CD8-positive, alpha-beta memory T cell (primary cell): ENCODE data around the gene TRAF1. TPM values are rescaled to one million over a fixed set of nuclear protein-coding genes. Genes with fewer than 3 reads are reported as not detected.

Source experiments
- CTCF ChIA-PET: fragments of 350-600 bp; sonication (Branson Sonifier 250); formaldehyde crosslinking; loops from one replicate; lab custom pipeline; 2021; ENCODE audit warnings: antibody characterized with exemption; lab: Charles Lee
- POLR2A ChIA-PET: fragments of 350-600 bp; sonication (Branson Sonifier 250); formaldehyde crosslinking; loops from one replicate; lab custom pipeline; 2021; ENCODE audit warnings: antibody characterized with exemption; lab: Charles Lee
- DNase-seq, 5 donors: peaks; one replicate each; pipeline versions ENCODE4 v3.0.0 to v3.0.0-alpha.2; 2020 to 2022; ENCODE audit warnings: mixed read lengths in 1 of 5
- H3K27ac ChIP-seq: one replicate; pipeline ENCODE4 v1.7.0; 2013; ENCODE audit warnings: low read depth, mild to moderate bottlenecking, low read length, moderate library complexity
- H3K27me3 ChIP-seq: 2 replicates; pipeline ENCODE4 v1.7.0; 2013; ENCODE audit warnings: low read length, mild to moderate bottlenecking; ENCODE audit not compliant: insufficient read depth, poor library complexity, severe bottlenecking
- H3K36me3 ChIP-seq: 2 replicates; pipeline ENCODE4 v1.7.0; 2013; ENCODE audit warnings: mild to moderate bottlenecking, low read length, moderate library complexity; ENCODE audit not compliant: insufficient read depth
- H3K4me1 ChIP-seq: 2 replicates; pipeline ENCODE4 v1.7.0; 2013; ENCODE audit warnings: mild to moderate bottlenecking, low read length, moderate library complexity; ENCODE audit not compliant: insufficient read depth
- H3K4me3 ChIP-seq: 2 replicates; pipeline ENCODE4 v1.7.0; 2013; ENCODE audit warnings: mild to moderate bottlenecking, low read length
- H3K9me3 ChIP-seq: 2 replicates; pipeline ENCODE4 v1.7.0; 2013; ENCODE audit warnings: mild to moderate bottlenecking, low read length
- H3K27ac Mint-ChIP-seq, 8 donors: one replicate each; pipeline ENCODE4 v1.8.0; 2020 to 2021; ENCODE audit warnings: mixed read lengths in 8 of 8, mild to moderate bottlenecking in 6 of 8, inconsistent platforms in 3 of 8, moderate library complexity in 3 of 8
- H3K27me3 Mint-ChIP-seq, 2 donors: one replicate each; pipeline ENCODE4 v1.8.0; 2020 to 2021; ENCODE audit warnings: mixed read lengths in 2 of 2, mild to moderate bottlenecking in 1 of 2, moderate library complexity in 1 of 2
- H3K36me3 Mint-ChIP-seq, 3 donors: one replicate each; pipeline ENCODE4 v1.8.0; 2020 to 2021; ENCODE audit warnings: mixed read lengths in 3 of 3, inconsistent platforms in 1 of 3, mild to moderate bottlenecking in 1 of 3
- H3K4me1 Mint-ChIP-seq, 3 donors: one replicate each; pipeline ENCODE4 v1.8.0; 2020 to 2021; ENCODE audit warnings: mixed read lengths in 3 of 3, inconsistent platforms in 1 of 3, mild to moderate bottlenecking in 1 of 3
- H3K4me3 Mint-ChIP-seq, 7 donors: one replicate each; pipeline ENCODE4 v1.8.0; 2020 to 2021; ENCODE audit warnings: mixed read lengths in 7 of 7, mild to moderate bottlenecking in 6 of 7, moderate library complexity in 4 of 7, inconsistent platforms in 2 of 7
- H3K9me3 Mint-ChIP-seq, 5 donors: one replicate each; pipeline ENCODE4 v1.8.0; 2020 to 2022; ENCODE audit warnings: mixed read lengths in 5 of 5, mild to moderate bottlenecking in 3 of 5, moderate library complexity in 2 of 5, inconsistent platforms in 1 of 5
- polyA plus RNA-seq: library from polyadenylated mRNA; unstranded; fragments of 300-500 nt; fragmentation: Illumina TruSeq; gene quantifications from one replicate; pipeline ENCODE4 v1.2.3, GENCODE V29; 2021
- total RNA-seq, 2 experiments: library from RNA; stranded (reverse); gene quantifications; one replicate each; pipeline ENCODE4 v1.2.3, GENCODE V29; 2021

Gene TRAF1
- total and polyA plus RNA-seq, 3 experiments from 2014 or later: 12.1 to 322 (median 316) TPM

- H3K9me3 Mint-ChIP-seq: no peaks in the 10 kb centered on the region
- no peaks in the 10 kb centered on the region for H3K27me3 ChIP-seq
- no peak overlapping the region for H3K4me3 ChIP-seq
- peaks cover 41 to 92% (median 42%) of the 10 kb centered on the region in 3 donors for H3K36me3 Mint-ChIP-seq
- no peak overlapping the region for H3K27ac ChIP-seq
- CTCF ChIA-PET: interaction anchor here (0.7 to 6.6 kb wide), 8 partner anchors 9 to 68 kb away, joined by 3 to 46 read pairs (median 4); partner anchors contain the start of gene TRAF1
- H3K4me3 Mint-ChIP-seq: peak overlapping the region in 1 of 7 donors; percentile 7
- DNase-seq: no peak
- no peaks in the 10 kb centered on the region for H3K9me3 ChIP-seq
- POLR2A ChIA-PET: interaction anchor here (1.1 to 2.4 kb wide), 4 partner anchors 9 to 23 kb away, joined by 3 to 9 read pairs (median 5); no protein-coding TSS in a partner anchor
- no peaks in the 10 kb centered on the region for H3K27me3 Mint-ChIP-seq
- H3K4me1 Mint-ChIP-seq: peaks cover 66 to 93% (median 82%) of the 10 kb centered on the region in 3 donors
- peaks cover 75% of the 10 kb centered on the region for H3K36me3 ChIP-seq
- H3K27ac Mint-ChIP-seq: peak overlapping the region in 7 of 8 donors; percentile 43 to 88 (median 66)
- H3K4me1 ChIP-seq: peaks cover 77% of the 10 kb centered on the region
These were observed 13.5 kb downstream of the TRAF1 start for GRCh38 chr9:120912958-120913646.

GRCh38 chr9:120911295-120911837 lies 15.2 kb downstream of the TRAF1 start:
- H3K9me3 ChIP-seq: no peaks in the 10 kb centered on the region
- no peaks in the 10 kb centered on the region for H3K27me3 ChIP-seq
- CTCF ChIA-PET: interaction anchor here (1.6 to 6.6 kb wide), 3 partner anchors 14 to 42 kb away, joined by 3 to 46 read pairs (median 9); partner anchors contain the start of gene TRAF1
- no peak overlapping the region for H3K4me3 ChIP-seq
- Mint-ChIP-seq H3K27ac (peak overlapping the region; percentile 73 to 88 (median 78)), H3K27me3 (no peaks in the 10 kb centered on the region), H3K4me3 (peak overlapping the region in 1 of 7 donors; percentile 12), H3K9me3 (no peaks in the 10 kb centered on the region), H3K4me1 (peaks cover 64 to 91% (median 82%) of the 10 kb centered on the region in 3 donors), H3K36me3 (peaks cover 27 to 92% (median 37%) of the 10 kb centered on the region in 3 donors)
- H3K36me3 ChIP-seq: peaks cover 70% of the 10 kb centered on the region
- DNase-seq: no peak
- H3K27ac ChIP-seq: no peak overlapping the region
- POLR2A ChIA-PET: interaction anchor here (0.6 to 2.4 kb wide), 6 partner anchors 9 to 32 kb away, joined by 3 to 9 read pairs (median 4); no protein-coding TSS in a partner anchor
- peaks cover 74% of the 10 kb centered on the region for H3K4me1 ChIP-seq

GRCh38 chr9:120910643-120911042 lies 16.0 kb downstream of the TRAF1 start:
- peaks cover 70% of the 10 kb centered on the region for H3K36me3 ChIP-seq
- no peaks in the 10 kb centered on the region for H3K27me3 ChIP-seq
- Mint-ChIP-seq H3K27ac (peak overlapping the region; percentile 75 to 96 (median 87)), H3K4me3 (peak overlapping the region in 4 of 7 donors; percentile 8 to 64 (median 35)), H3K27me3 (no peaks in the 10 kb centered on the region), H3K4me1 (peaks cover 65 to 91% (median 83%) of the 10 kb centered on the region in 3 donors), H3K36me3 (peaks cover 21 to 93% (median 36%) of the 10 kb centered on the region in 3 donors), H3K9me3 (no peaks in the 10 kb centered on the region)
- peaks cover 75% of the 10 kb centered on the region for H3K4me1 ChIP-seq
- no peak overlapping the region for H3K4me3 ChIP-seq
- ChIA-PET POLR2A (interaction anchor here (1.4 to 2.1 kb wide), 3 partner anchors 10 to 19 kb away, joined by 5 to 6 read pairs (median 6); no protein-coding TSS in a partner anchor), CTCF (interaction anchor here (0.7 to 6.6 kb wide), 5 partner anchors 9 to 42 kb away, joined by 3 to 46 read pairs (median 5); partner anchors contain the start of gene TRAF1)
- DNase-seq: no peak
- H3K27ac ChIP-seq: no peak overlapping the region
- no peaks in the 10 kb centered on the region for H3K9me3 ChIP-seq

- H3K27me3 Mint-ChIP-seq: no peaks in the 10 kb centered on the region
- Histone ChIP-seq H3K4me1 (peaks cover 75% of the 10 kb centered on the region), H3K36me3 (peaks cover 69% of the 10 kb centered on the region), H3K9me3 (no peaks in the 10 kb centered on the region), H3K27ac (no peak overlapping the region), H3K27me3 (no peaks in the 10 kb centered on the region), H3K4me3 (no peak overlapping the region)
- CTCF ChIA-PET: interaction anchor here (1.1 to 1.6 kb wide), 5 partner anchors 10 to 41 kb away, joined by 3 to 5 read pairs (median 4); no protein-coding TSS in a partner anchor
- peak in 4 of 5 donors; percentile 36 to 80 (median 52) for DNase-seq
- H3K4me3 Mint-ChIP-seq: peak overlapping the region; percentile 39 to 69 (median 49)
- H3K9me3 Mint-ChIP-seq: no peaks in the 10 kb centered on the region
- peaks cover 72 to 91% (median 83%) of the 10 kb centered on the region in 3 donors for H3K4me1 Mint-ChIP-seq
- H3K27ac Mint-ChIP-seq: peak overlapping the region; percentile 75 to 96 (median 87)
- peaks cover 21 to 95% (median 40%) of the 10 kb centered on the region in 3 donors for H3K36me3 Mint-ChIP-seq
- POLR2A ChIA-PET: interaction anchor here (1.5 to 2.1 kb wide), 2 partner anchors 10 to 18 kb away, joined by 5 to 6 read pairs; no protein-coding TSS in a partner anchor
These were observed 16.7 kb downstream of the TRAF1 start for GRCh38 chr9:120909904-120910303.

- peaks cover 87% of the 10 kb centered on the region for H3K4me1 ChIP-seq
- H3K9me3 Mint-ChIP-seq: no peaks in the 10 kb centered on the region
- H3K36me3 ChIP-seq: peaks cover 35% of the 10 kb centered on the region
- no peaks in the 10 kb centered on the region for H3K27me3 ChIP-seq
- no peaks in the 10 kb centered on the region for H3K9me3 ChIP-seq
- peaks cover 84 to 93% (median 91%) of the 10 kb centered on the region in 3 donors for H3K4me1 Mint-ChIP-seq
- peak in 4 of 5 donors; percentile 40 to 80 (median 54) for DNase-seq
- no peaks in the 10 kb centered on the region for H3K27me3 Mint-ChIP-seq
- ChIA-PET POLR2A (interaction anchor here (0.5 to 7.0 kb wide), 9 partner anchors 9 to 206 kb away, joined by 3 to 67 read pairs (median 8); partner anchors contain the start of genes PHF19 and TRAF1), CTCF (interaction anchor here (0.9 to 5.6 kb wide), 10 partner anchors 11 to 30 kb away, joined by 3 to 38 read pairs (median 5); partner anchors contain the start of gene PHF19)
- peak overlapping the region; percentile 41 to 89 (median 69) for H3K4me3 Mint-ChIP-seq
- H3K27ac Mint-ChIP-seq: peak overlapping the region; percentile 92 to 98 (median 96)
- H3K4me3 ChIP-seq: no peak overlapping the region
- H3K36me3 Mint-ChIP-seq: peaks cover 0 to 91% (median 28%) of the 10 kb centered on the region in 3 donors
- peak overlapping the region; percentile 63 for H3K27ac ChIP-seq
These were observed 21.1 kb downstream of the TRAF1 start for GRCh38 chr9:120905315-120906164.

- Mint-ChIP-seq H3K27me3 (no peaks in the 10 kb centered on the region), H3K4me3 (peak overlapping the region in 5 of 7 donors; percentile 50 to 78 (median 59)), H3K27ac (peak overlapping the region; percentile 92 to 98 (median 96)), H3K9me3 (no peaks in the 10 kb centered on the region), H3K4me1 (peaks cover 80 to 93% (median 91%) of the 10 kb centered on the region in 3 donors), H3K36me3 (peaks cover 0 to 89% (median 28%) of the 10 kb centered on the region in 3 donors)
- H3K27ac ChIP-seq: peak overlapping the region; percentile 63
- peaks cover 86% of the 10 kb centered on the region for H3K4me1 ChIP-seq
- H3K27me3 ChIP-seq: no peaks in the 10 kb centered on the region
- peaks cover 29% of the 10 kb centered on the region for H3K36me3 ChIP-seq
- H3K4me3 ChIP-seq: no peak overlapping the region
- no peaks in the 10 kb centered on the region for H3K9me3 ChIP-seq
- no peak for DNase-seq
- ChIA-PET CTCF (interaction anchor here (0.9 to 5.6 kb wide), 9 partner anchors 12 to 31 kb away, joined by 3 to 38 read pairs (median 5); no protein-coding TSS in a partner anchor), POLR2A (interaction anchor here (1.2 to 7.0 kb wide), 8 partner anchors 10 to 31 kb away, joined by 3 to 67 read pairs (median 12); partner anchors contain the start of genes PHF19 and TRAF1)
These were observed 21.7 kb downstream of the TRAF1 start for GRCh38 chr9:120904978-120905301.
